IMR-90 (cell line): ENCODE data around the gene PRLR. TPM values are rescaled to one million over a fixed set of nuclear protein-coding genes. Genes with fewer than 3 reads are reported as not detected.

Experiments used
- ATAC-seq: fragments of 200-7000 bp; cut with Tn5 transposase; 2 replicates; pipeline ENCODE4 v1.9.1; 2020; ENCODE audit warnings: low read depth, mild to moderate bottlenecking, moderate library complexity
- BruUV-seq: library from RNA; stranded (reverse); fragments of 400-500 nt; replicated peaks from 2 replicates; lab custom pipeline; 2021; lab: Mats Ljungman, UMichigan
- CTCF ChIA-PET: fragments of 300-600 bp; formaldehyde crosslinking; extraction: SDS; loops from one replicate; lab custom pipeline; 2021; ENCODE audit warnings: antibody characterized with exemption; lab: Yijun Ruan, JAX
- POLR2A ChIA-PET: fragments of 300-600 bp; sonication (Branson Sonifier 250); formaldehyde crosslinking; loops from one replicate; lab custom pipeline; 2022; ENCODE audit warnings: antibody characterized with exemption; ENCODE audit not compliant: unreplicated experiment; lab: Charles Lee
- DNase-seq: peaks from one replicate; pipeline ENCODE4 v3.0.0; 2013
- H2AFZ ChIP-seq: replicated peaks from 2 replicates; pipeline ENCODE3; 2013; ENCODE audit warnings: low read length, mild to moderate bottlenecking; ENCODE audit not compliant: poor library complexity
- H2AK5ac ChIP-seq: 2 replicates; pipeline ENCODE4 v1.6.1; 2013; ENCODE audit warnings: low read depth, low read length, inconsistent platforms
- H2AK9ac ChIP-seq: replicated peaks from 2 replicates; pipeline ENCODE3; 2013; ENCODE audit warnings: mild to moderate bottlenecking, low read depth, low read length, moderate library complexity; ENCODE audit not compliant: poor library complexity
- H2BK120ac ChIP-seq: 2 replicates; pipeline ENCODE4 v1.6.1; 2013; ENCODE audit warnings: low read depth, low read length, inconsistent platforms
- H2BK15ac ChIP-seq: 3 replicates; pipeline ENCODE4 v1.6.1; 2013; ENCODE audit warnings: low read depth, low read length, inconsistent platforms
- H2BK20ac ChIP-seq: 2 replicates; pipeline ENCODE4 v1.6.1; 2013; ENCODE audit warnings: low read depth, mild to moderate bottlenecking, inconsistent platforms, low read length, moderate library complexity
- H2BK5ac ChIP-seq: 2 replicates; pipeline ENCODE4 v1.6.1; 2013; ENCODE audit warnings: mild to moderate bottlenecking, low read depth, low read length, inconsistent platforms; ENCODE audit not compliant: poor library complexity, severe bottlenecking
- H3K14ac ChIP-seq: replicated peaks from 2 replicates; pipeline ENCODE4 v1.6.1; 2013; ENCODE audit warnings: low read depth, low read length, inconsistent platforms
- H3K18ac ChIP-seq: 2 replicates; pipeline ENCODE4 v1.6.1; 2013; ENCODE audit warnings: low read depth, low read length, control low read depth
- H3K23ac ChIP-seq: 2 replicates; pipeline ENCODE4 v1.6.1; 2013; ENCODE audit warnings: low read depth, low read length, inconsistent platforms
- H3K27ac ChIP-seq: 2 replicates; pipeline ENCODE4 v1.5.1; 2013; ENCODE audit warnings: mild to moderate bottlenecking, control low read depth, low read length; ENCODE audit not compliant: insufficient read depth
- H3K27me3 ChIP-seq: 2 replicates; pipeline ENCODE4 v1.6.1; 2013; ENCODE audit warnings: low read length; ENCODE audit not compliant: control insufficient read depth, insufficient read depth
- H3K36me3 ChIP-seq: 2 replicates; pipeline ENCODE4 v1.6.1; 2013; ENCODE audit warnings: low read length, mixed read lengths; ENCODE audit not compliant: control insufficient read depth, insufficient read depth
- H3K4ac ChIP-seq: 2 replicates; pipeline ENCODE4 v1.6.1; 2013; ENCODE audit warnings: low read depth, low read length, inconsistent platforms
- H3K4me1 ChIP-seq: 2 replicates; pipeline ENCODE4 v1.6.1; 2013; ENCODE audit warnings: low read length, mixed read lengths; ENCODE audit not compliant: control insufficient read depth, insufficient read depth
- H3K4me2 ChIP-seq: 2 replicates; pipeline ENCODE4 v1.6.1; 2013; ENCODE audit warnings: low read depth, mild to moderate bottlenecking, control low read depth, low read length, moderate library complexity
- H3K4me3 ChIP-seq: 2 replicates; pipeline ENCODE4 v1.5.1; 2013; ENCODE audit warnings: low read depth, mild to moderate bottlenecking, control low read depth, low read length, moderate library complexity; ENCODE audit not compliant: insufficient read depth
- H3K56ac ChIP-seq: 2 replicates; pipeline ENCODE4 v1.6.1; 2013; ENCODE audit warnings: low read length, inconsistent platforms; ENCODE audit not compliant: insufficient read depth; ENCODE audit errors: extremely low read depth
- H3K79me1 ChIP-seq, 2 experiments: 2 replicates each; pipeline ENCODE4 v1.6.1; 2013; ENCODE audit warnings: low read length in 2 of 2, inconsistent platforms in 1 of 2, low read depth in 1 of 2
- H3K9ac ChIP-seq: 2 replicates; pipeline ENCODE4 v1.6.1; 2013; ENCODE audit warnings: low read depth, low read length, control low read depth
- H3K9me1 ChIP-seq: 2 replicates; pipeline ENCODE4 v1.6.1; 2013; ENCODE audit warnings: low read length, inconsistent platforms; ENCODE audit not compliant: insufficient read depth
- H3K9me3 ChIP-seq: 2 replicates; pipeline ENCODE4 v1.6.1; 2013; ENCODE audit warnings: low read length; ENCODE audit not compliant: control insufficient read depth, insufficient read depth
- H4K20me1 ChIP-seq: 2 replicates; pipeline ENCODE4 v1.6.1; 2013; ENCODE audit warnings: low read length, inconsistent platforms; ENCODE audit not compliant: insufficient read depth
- H4K5ac ChIP-seq: 2 replicates; pipeline ENCODE4 v1.6.1; 2013; ENCODE audit warnings: mild to moderate bottlenecking, low read depth, low read length, control low read depth
- H4K8ac ChIP-seq, 2 experiments: 2 replicates each; pipeline ENCODE4 v1.6.1; 2013; ENCODE audit warnings: low read depth in 2 of 2, low read length in 2 of 2, control low read depth in 1 of 2, inconsistent platforms in 1 of 2
- H4K91ac ChIP-seq: 2 replicates; pipeline ENCODE4 v1.6.1; 2013; ENCODE audit warnings: low read depth, low read length, inconsistent platforms; ENCODE audit not compliant: insufficient read depth
- CEBPB ChIP-seq: IDR thresholded peaks from 2 replicates; pipeline ENCODE4 v1.6.1; 2012; ENCODE audit warnings: low read depth, low read length, improper control_type of control experiment
- FOS ChIP-seq: fragments of 150-350 bp; IDR thresholded peaks from 2 replicates; pipeline ENCODE4 v1.6.1; 2016; ENCODE audit warnings: low read depth, low read length
- MAFK ChIP-seq: IDR thresholded peaks from 2 replicates; pipeline ENCODE4 v1.6.1; 2012; ENCODE audit warnings: low read depth, low read length, improper control_type of control experiment
- MXI1 ChIP-seq: IDR thresholded peaks from 2 replicates; pipeline ENCODE4 v1.6.1; 2012; ENCODE audit warnings: low read depth, mild to moderate bottlenecking, low read length, moderate library complexity, borderline replicate concordance
- NFE2L2 ChIP-seq: fragments of 150-350 bp; IDR thresholded peaks from 2 replicates; pipeline ENCODE4 v1.6.1; 2016; ENCODE audit warnings: low read depth, mild to moderate bottlenecking, low read length
- WGBS, 2 experiments: methylation state at CpG; one replicate each; pipeline versions ENCODE4 v1.1.5 to v1.1.7; 2013; ENCODE audit warnings: missing lambda C conversion rate in 2 of 2; ENCODE audit not compliant: insufficient read length in 1 of 2; ENCODE audit errors: extremely low coverage in 2 of 2; 5-methylcytosine and 5-hydroxymethylcytosine counted together
- dilution Hi-C: fragments of 300-500 bp; cut with HindIII; formaldehyde crosslinking; loops from one replicate; pipeline ENCODE4 v1.14.3; 2018; ENCODE audit warnings: low sequenced_read_pairs; ENCODE audit not compliant: unreplicated experiment
- in situ Hi-C: fragments of 300-500 bp; cut with MboI; formaldehyde crosslinking; loops from 3 replicates; pipeline ENCODE4 v1.14.3; 2019; ENCODE audit warnings: low sequenced_read_pairs, inconsistent platforms, mixed read lengths
- intact Hi-C: fragments of 100-400 bp; cut with micrococcal nuclease; formaldehyde crosslinking; loops from 2 replicates; pipeline ENCODE4 v1.10.0; 2022
- polyA plus RNA-seq, 3 experiments: library from polyadenylated mRNA; depleted of rRNA; stranded (reverse); fragments of >200 nt; gene quantifications; 2 replicates each; pipeline ENCODE4 v1.2.3, GENCODE V29; 2012; ENCODE audit warnings: low replicate concordance in 1 of 3
- total RNA-seq: library from RNA; depleted of rRNA; stranded (reverse); fragments of >200 nt; gene quantifications from 2 replicates; pipeline ENCODE4 v1.2.3, GENCODE V29; 2012

PRLR gene
- total and polyA plus RNA-seq, 2 of the 4 experiments (the other 2 are of a cell fraction): 0.24 to 0.54 TPM

GRCh38 chr5:35046774-35047173 lies 183.5 kb downstream of the PRLR start:
- no CpG with 5 or more reads among the region's 4 CpGs for WGBS, 2 experiments
- no peaks in the 10 kb centered on the region for H3K27me3 ChIP-seq
- no peak overlapping the region for H3K14ac ChIP-seq
- H3K4me1 ChIP-seq: peaks cover 4% of the 10 kb centered on the region
- H3K56ac ChIP-seq: no peak overlapping the region
- no peak overlapping the region for H3K4me3 ChIP-seq
- 0 out of 2 replicates have a peak, but pooled peaks have one; percentile 19 for TF ChIP-seq MXI1
- TF ChIP-seq NFE2L2: no peak
- peak; percentile 92 for TF ChIP-seq CEBPB
- TF ChIP-seq MAFK: peak; percentile 68
- TF ChIP-seq FOS: peak; percentile 90
- no peak overlapping the region for H2AK9ac ChIP-seq
- H3K36me3 ChIP-seq: no peaks in the 10 kb centered on the region
- H4K5ac ChIP-seq: no peak overlapping the region
- no peak overlapping the region; a peak in 1 of 4 replicates for H4K8ac ChIP-seq
- H4K91ac ChIP-seq: no peak overlapping the region
- H2AFZ ChIP-seq: no peak overlapping the region
- no peaks in the 10 kb centered on the region for H3K79me1 ChIP-seq
- H3K9me1 ChIP-seq: no peaks in the 10 kb centered on the region; the same call in none of the 2 replicates
- no peak overlapping the region for H2AK5ac ChIP-seq
- BruUV-seq: no TSS peak
- peak; percentile 98 for ATAC-seq
- no peak overlapping the region; the same call in 1 of the 2 replicates for H3K4me2 ChIP-seq
- no peak overlapping the region for H3K18ac ChIP-seq
- H4K20me1 ChIP-seq: no peaks in the 10 kb centered on the region
- peak overlapping the region; percentile 79; the same call in 1 of the 2 replicates for H2BK120ac ChIP-seq
- dilution Hi-C loops: no loop called here
- no peak overlapping the region for H3K9ac ChIP-seq
- POLR2A ChIA-PET: no interaction called here
- no peak overlapping the region; the same call in 1 of the 2 replicates for H3K4ac ChIP-seq
- H3K23ac ChIP-seq: no peak overlapping the region
- CTCF ChIA-PET: no interaction called here
- H2BK5ac ChIP-seq: peak overlapping the region; percentile 66
- H3K9me3 ChIP-seq: no peaks in the 10 kb centered on the region
- no peak overlapping the region for H2BK15ac ChIP-seq
- intact Hi-C loops: no loop called here
- DNase-seq: peak; percentile 99
- peak overlapping the region; percentile 32; the same call in 1 of the 2 replicates for H2BK20ac ChIP-seq
- in situ Hi-C loops: no loop called here
- H3K27ac ChIP-seq: no peak overlapping the region; the same call in 1 of the 2 replicates
